GM21447 (cell line): ENCODE measurements around the gene CCL1.

Source experiments
- ATAC-seq: cut with Tn5 transposase; IDR thresholded peaks from one replicate; pipeline ENCODE4 v1.9.1; 2021; ENCODE audit not compliant: unreplicated experiment

CCL1 gene

GRCh38 chr17:34384271-34384670 lies 21.2 kb upstream of the CCL1 start:
- ATAC-seq, result no peak

- no peak for ATAC-seq
Observed at GRCh38 chr17:34383216-34383615, 20.2 kb upstream of the CCL1 start.

GRCh38 chr17:34382621-34383124 lies 19.6 kb upstream of the CCL1 start:
- ATAC-seq, result no peak

- no peak for ATAC-seq
Observed at GRCh38 chr17:34379868-34380267, 16.8 kb upstream of the CCL1 start.

GRCh38 chr17:34378664-34379101 lies 15.7 kb upstream of the CCL1 start:
- ATAC-seq, result peak; percentile 53

- no peak for ATAC-seq
Observed at GRCh38 chr17:34377078-34377823, 14.2 kb upstream of the CCL1 start.

GRCh38 chr17:34375426-34375997 lies 12.5 kb upstream of the CCL1 start:
- ATAC-seq, result no peak

- no peak for ATAC-seq
Observed at GRCh38 chr17:34374457-34374856, 11.4 kb upstream of the CCL1 start.

- peak; percentile 19 for ATAC-seq
Observed at GRCh38 chr17:34371405-34372100, 8.5 kb upstream of the CCL1 start.

- peak; percentile 57 for ATAC-seq
Observed at GRCh38 chr17:34370997-34371395, 8.0 kb upstream of the CCL1 start.

GRCh38 chr17:34370376-34370996 lies 7.5 kb upstream of the CCL1 start:
- no peak for ATAC-seq

- no peak for ATAC-seq
Observed at GRCh38 chr17:34369571-34369970, 6.5 kb upstream of the CCL1 start.

- no peak for ATAC-seq
Observed at GRCh38 chr17:34368946-34369500, 6.0 kb upstream of the CCL1 start.

GRCh38 chr17:34368196-34368945 lies 5.3 kb upstream of the CCL1 start:
- ATAC-seq, result no peak

- no peak for ATAC-seq
Observed at GRCh38 chr17:34367486-34368195, 4.6 kb upstream of the CCL1 start.

- no peak for ATAC-seq
Observed at GRCh38 chr17:34366529-34367107, 3.6 kb upstream of the CCL1 start.

- ATAC-seq, result no peak
Observed at GRCh38 chr17:34366010-34366409, 3.0 kb upstream of the CCL1 start.

- no peak for ATAC-seq
Observed at GRCh38 chr17:34365340-34365739, 2.3 kb upstream of the CCL1 start.

- ATAC-seq, result no peak
Observed at GRCh38 chr17:34364751-34365150, 1.7 kb upstream of the CCL1 start.
